Kidney epithelial cell (primary cell): ENCODE data around the gene PCA3. TPM values are rescaled to one million over a fixed set of nuclear protein-coding genes. Genes with fewer than 3 reads are reported as not detected.
"Not testable (repeated sequence)": the region's sequence is repeated elsewhere in the genome, so short reads cannot be mapped to it uniquely, and the experiment has no call there.

Experiments used
- DNase-seq: peaks from one replicate; pipeline ENCODE4 v3.0.0-alpha.2; 2010; ENCODE audit warnings: low read depth
- H3K27me3 ChIP-seq: 2 replicates; pipeline ENCODE4 v1.6.0; 2011; ENCODE audit warnings: low read length; ENCODE audit not compliant: control insufficient read depth, insufficient read depth
- H3K36me3 ChIP-seq: 2 replicates; pipeline ENCODE4 v1.5.1; 2011; ENCODE audit warnings: low read length; ENCODE audit not compliant: control insufficient read depth, insufficient read depth
- H3K4me3 ChIP-seq: 2 replicates; pipeline ENCODE4 v1.5.1; 2011; ENCODE audit warnings: low read depth, mild to moderate bottlenecking, control low read depth, low read length
- total RNA-seq: library from RNA; depleted of rRNA; stranded (reverse); fragments of >200 nt; gene quantifications from 2 replicates; pipeline ENCODE4 v1.2.3, GENCODE V29; 2015
- TF ChIP-seq, protein P1 (sequence below): IDR thresholded peaks from 2 replicates; pipeline ENCODE4 v1.5.1; 2011; ENCODE audit warnings: mild to moderate bottlenecking, moderate library complexity, low read length, control low read depth, inconsistent platforms; ENCODE audit not compliant: insufficient read depth, poor library complexity, severe bottlenecking

The PCA3 gene
- total RNA-seq, 1 donor from 2014 or later: not detected

- DNase-seq: no peak
- TF ChIP-seq, protein P1, sequence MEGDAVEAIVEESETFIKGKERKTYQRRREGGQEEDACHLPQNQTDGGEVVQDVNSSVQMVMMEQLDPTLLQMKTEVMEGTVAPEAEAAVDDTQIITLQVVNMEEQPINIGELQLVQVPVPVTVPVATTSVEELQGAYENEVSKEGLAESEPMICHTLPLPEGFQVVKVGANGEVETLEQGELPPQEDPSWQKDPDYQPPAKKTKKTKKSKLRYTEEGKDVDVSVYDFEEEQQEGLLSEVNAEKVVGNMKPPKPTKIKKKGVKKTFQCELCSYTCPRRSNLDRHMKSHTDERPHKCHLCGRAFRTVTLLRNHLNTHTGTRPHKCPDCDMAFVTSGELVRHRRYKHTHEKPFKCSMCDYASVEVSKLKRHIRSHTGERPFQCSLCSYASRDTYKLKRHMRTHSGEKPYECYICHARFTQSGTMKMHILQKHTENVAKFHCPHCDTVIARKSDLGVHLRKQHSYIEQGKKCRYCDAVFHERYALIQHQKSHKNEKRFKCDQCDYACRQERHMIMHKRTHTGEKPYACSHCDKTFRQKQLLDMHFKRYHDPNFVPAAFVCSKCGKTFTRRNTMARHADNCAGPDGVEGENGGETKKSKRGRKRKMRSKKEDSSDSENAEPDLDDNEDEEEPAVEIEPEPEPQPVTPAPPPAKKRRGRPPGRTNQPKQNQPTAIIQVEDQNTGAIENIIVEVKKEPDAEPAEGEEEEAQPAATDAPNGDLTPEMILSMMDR: no peak
- no peaks in the 10 kb centered on the region for H3K36me3 ChIP-seq
- H3K4me3 ChIP-seq: no peak overlapping the region
- H3K27me3 ChIP-seq: no peaks in the 10 kb centered on the region
Measured at GRCh38 chr9:76733096-76733495, 31.1 kb upstream of the PCA3 start.

GRCh38 chr9:76734716-76735115 lies 29.5 kb upstream of the PCA3 start:
- no peak overlapping the region for H3K4me3 ChIP-seq
- no peaks in the 10 kb centered on the region for H3K36me3 ChIP-seq
- TF ChIP-seq, protein P1: no peak
- no peak for DNase-seq
- no peaks in the 10 kb centered on the region for H3K27me3 ChIP-seq

- DNase-seq: no peak
- TF ChIP-seq, protein P1: no peak
- no peak overlapping the region for H3K4me3 ChIP-seq
- H3K36me3 ChIP-seq: no peaks in the 10 kb centered on the region
- no peaks in the 10 kb centered on the region for H3K27me3 ChIP-seq
Measured at GRCh38 chr9:76737154-76737902, 26.9 kb upstream of the PCA3 start.

GRCh38 chr9:76738402-76738801 lies 25.8 kb upstream of the PCA3 start:
- Histone ChIP-seq H3K4me3 (no peak overlapping the region), H3K27me3 (no peaks in the 10 kb centered on the region), H3K36me3 (no peaks in the 10 kb centered on the region)
- TF ChIP-seq, protein P1: no peak
- no peak for DNase-seq

DNA sequence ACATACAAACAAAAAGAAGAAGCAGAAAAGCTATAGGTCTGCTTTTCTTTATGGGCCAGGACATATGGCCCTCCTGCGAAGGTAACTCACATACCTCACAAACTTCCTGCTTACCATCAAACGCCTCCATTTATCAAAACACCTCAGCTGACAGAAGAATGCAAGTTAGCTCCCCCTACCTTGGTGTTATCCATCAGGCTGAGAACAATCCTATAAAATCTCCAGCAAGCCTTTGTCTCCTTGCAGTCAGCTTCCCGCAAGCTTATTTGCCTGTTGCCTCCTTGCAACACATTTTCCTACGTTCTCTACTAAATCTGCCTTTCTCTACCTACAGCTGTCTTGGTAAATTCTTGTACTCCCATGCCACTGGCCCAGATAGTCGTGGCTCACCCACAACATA lies 22.7 kb upstream of the PCA3 start:
- Histone ChIP-seq H3K27me3 (no peaks in the 10 kb centered on the region), H3K4me3 (no peak overlapping the region), H3K36me3 (no peaks in the 10 kb centered on the region)
- TF ChIP-seq, protein P1: no peak
- DNase-seq: no peak

DNA sequence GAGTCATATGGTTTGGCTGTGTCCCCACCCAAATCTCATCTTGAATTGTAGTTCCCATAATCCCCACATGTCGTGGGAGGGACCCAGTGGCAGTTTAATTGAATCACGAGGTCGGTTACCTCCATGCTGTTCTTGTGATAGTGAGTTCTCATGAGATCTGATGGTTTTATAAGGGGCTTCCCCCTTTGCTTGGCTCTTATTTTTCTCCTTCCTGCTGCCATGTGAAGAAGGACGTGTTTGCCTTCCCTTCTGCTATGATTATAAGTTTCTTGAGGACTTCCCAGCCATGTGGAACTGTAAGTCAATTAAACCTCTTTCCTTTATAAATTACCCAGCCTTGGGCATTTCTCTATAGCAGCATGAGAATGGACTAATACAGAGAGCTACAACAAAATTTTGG lies 21.3 kb upstream of the PCA3 start:
- not testable (repeated sequence) for H3K27me3 ChIP-seq, DNase-seq, H3K4me3 ChIP-seq, H3K36me3 ChIP-seq
